ELR (cell line): Measurements from ENCODE around the gene MGAT4B.
"Not testable (repeated sequence)": the region's sequence is repeated elsewhere in the genome, so short reads cannot be mapped to it uniquely, and the experiment has no call there.

Experiments used
- DNase-seq: peaks from one replicate; pipeline ENCODE4 v3.0.0-alpha.2; 2015; ENCODE audit warnings: low read depth

Gene MGAT4B

DNA sequence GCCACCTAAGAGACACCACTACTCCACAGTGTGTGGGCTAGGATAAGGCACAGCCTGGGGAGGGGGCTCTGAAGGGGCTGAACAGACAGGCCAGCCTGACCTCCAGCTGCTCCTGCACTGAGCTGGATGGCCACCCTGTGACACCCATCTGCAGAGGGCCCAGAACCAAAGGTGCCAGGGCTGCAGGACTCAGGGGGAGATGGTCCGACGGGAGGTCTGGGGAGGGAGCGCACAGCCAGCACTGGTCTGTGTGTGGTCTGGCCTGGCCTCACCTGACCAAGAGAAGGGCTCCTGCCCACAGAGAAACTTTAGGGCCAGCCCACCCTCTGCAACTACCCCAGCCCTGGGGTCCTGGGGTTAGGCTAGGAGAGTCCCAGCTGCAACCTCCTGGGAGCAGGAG, 12.1 kb downstream of the MGAT4B start:
- no peak for DNase-seq

DNA sequence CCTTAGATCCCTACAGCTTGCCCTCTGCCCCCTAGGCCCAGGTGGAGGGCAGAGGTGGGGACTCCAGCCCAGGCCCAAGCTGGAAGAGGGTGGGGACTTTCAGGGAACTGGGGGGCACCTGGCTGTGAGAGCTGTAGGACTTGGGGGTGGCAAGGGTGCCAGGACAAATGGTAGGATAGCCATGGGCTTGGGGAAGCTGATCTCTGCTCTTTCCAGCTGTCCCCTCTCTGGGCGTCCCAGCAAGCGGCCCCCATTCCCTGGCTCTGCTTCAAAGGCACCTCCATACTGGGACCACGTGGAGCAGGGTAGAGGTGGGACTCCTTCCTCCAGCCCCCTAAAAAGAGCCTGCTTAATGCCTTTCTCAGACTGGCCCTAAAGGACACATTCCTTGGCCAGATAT, 12.5 kb downstream of the MGAT4B start:
- no peak for DNase-seq

DNA sequence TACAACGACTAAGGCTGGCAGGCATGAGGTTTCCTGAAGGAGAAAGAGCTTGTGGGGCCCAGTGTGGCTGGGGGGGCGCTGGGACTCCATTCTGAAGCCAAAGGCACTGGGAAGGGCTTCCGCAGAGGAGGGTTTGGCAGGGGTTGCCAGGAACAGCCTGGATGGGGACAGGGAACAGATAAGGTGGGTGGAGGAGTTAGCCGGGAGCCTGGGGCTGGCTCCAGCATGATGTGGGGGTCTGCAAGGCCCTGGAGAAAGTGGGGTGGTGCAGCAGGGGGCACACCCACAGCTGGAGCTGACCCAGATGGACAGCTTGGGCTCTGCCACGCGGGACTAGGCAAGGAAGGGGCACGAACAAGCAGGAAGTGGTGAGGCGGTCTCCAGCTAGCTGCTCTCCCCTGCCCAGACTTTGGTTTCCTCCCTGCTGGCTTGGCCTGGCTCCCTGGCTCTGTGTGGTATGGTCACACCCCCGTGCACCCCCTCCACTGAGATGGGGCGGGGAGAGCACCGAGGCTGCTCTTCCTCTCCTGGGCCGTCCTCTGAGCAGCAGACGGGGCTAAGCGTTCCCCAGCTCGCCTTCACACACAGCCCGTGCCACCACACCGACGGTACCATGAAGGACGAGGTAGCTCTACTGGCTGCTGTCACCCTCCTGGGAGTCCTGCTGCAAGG, 13.1 kb downstream of the MGAT4B start, which contains the start of gene LTC4S:
Gene LTC4S (plus strand): TSS at position 519 of the 672 bp plus-strand sequence. CDS start 95 bp downstream, at position 614.
- no peak for DNase-seq

DNA sequence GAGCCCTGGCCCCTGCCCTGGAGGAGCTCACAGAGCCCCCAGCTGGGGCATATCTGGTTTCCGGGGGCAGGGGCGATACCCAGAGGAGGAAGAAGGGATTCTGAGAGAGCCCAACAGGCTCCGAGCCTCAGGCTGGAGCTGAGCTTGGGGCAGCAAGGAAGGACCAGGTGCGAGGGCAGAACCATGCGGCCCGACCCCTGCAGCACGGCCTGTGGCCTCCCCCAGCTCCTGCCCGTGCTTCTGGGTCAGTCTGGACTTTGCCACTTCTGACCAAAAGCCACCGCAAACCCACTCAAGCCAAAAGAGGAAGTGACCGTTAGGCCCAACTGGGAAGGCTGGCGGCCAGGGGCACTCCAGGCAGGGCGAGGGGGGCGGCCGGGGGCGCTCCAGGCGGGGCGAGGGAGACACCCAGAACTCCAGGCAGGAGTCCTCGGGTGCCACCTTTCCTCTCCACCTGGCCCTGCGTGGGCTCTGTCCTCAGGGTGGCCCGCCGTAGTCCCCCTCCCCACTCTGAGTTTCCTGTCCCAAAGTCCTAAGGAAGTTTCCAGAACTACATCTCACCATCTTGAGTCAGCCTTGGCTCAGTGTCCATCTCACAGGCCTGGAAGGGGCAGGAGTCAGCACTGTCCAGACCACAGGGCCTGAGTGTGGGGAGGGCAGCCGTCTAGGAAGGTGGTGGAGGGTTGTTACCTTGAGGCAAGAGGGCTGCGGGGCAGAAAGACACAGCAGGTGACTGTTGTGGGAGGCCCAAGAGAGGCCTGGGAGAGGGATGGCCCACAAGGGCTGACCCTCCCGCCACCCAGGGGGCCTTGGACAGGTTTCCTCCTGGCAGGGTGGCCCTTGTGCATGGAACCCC, 13.8 kb downstream of the MGAT4B start:
- DNase-seq = no peak

DNA sequence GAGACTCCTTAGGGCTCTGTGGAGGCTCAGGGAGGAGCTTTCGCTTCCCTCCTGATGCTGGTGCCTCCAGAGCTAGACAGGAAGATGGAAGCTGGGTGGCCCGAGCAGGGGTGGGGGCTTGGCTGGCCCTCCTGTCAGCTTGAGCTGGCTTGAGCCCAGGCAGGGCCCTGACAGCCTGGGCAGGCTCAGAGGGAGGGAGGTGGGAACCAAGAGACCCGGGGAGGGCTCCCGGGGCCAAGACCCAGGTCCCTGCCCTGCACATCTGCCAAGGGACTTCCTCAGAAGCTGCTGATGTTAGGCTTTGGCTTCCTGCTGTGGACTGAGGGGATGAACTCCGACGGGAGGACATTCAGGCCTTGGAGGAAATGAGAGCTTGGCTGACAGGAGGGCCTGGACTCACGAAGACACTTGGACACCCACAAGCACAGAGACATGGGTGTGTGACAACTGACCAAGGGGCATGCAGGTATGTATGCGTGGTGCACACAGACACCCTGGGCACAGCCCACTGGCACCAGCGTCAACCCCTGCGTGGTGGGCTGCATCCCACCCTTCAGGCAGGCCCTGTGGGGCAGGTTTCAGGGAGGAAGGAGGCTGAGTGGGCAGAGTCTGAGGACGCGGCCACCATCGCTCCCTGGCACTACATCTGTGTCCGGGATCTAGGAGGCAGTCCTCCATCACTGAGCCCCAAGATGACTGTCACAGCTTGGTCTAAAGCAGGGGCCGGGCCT, 14.6 kb downstream of the MGAT4B start:
- no peak for DNase-seq

DNA sequence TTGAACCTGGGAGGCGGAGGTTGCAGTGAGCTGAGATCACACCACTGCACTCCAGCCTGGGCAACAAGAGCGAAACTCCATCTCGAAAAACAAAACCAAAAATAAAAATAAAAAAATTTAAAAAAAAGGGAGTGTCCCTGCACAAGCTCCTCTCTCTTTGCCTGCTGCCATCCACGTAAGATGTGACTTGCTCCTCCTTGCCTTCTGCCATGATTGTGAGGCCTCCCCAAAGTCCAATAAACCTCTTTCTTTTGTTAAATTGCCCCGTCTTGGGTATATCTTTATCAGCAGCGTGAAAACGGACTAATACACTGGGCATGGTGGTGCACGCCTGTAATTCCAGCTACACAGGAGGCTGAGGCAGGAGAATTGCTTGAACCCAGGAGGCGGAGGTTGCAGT, 17.4 kb downstream of the MGAT4B start:
- not testable (repeated sequence) for DNase-seq

DNA sequence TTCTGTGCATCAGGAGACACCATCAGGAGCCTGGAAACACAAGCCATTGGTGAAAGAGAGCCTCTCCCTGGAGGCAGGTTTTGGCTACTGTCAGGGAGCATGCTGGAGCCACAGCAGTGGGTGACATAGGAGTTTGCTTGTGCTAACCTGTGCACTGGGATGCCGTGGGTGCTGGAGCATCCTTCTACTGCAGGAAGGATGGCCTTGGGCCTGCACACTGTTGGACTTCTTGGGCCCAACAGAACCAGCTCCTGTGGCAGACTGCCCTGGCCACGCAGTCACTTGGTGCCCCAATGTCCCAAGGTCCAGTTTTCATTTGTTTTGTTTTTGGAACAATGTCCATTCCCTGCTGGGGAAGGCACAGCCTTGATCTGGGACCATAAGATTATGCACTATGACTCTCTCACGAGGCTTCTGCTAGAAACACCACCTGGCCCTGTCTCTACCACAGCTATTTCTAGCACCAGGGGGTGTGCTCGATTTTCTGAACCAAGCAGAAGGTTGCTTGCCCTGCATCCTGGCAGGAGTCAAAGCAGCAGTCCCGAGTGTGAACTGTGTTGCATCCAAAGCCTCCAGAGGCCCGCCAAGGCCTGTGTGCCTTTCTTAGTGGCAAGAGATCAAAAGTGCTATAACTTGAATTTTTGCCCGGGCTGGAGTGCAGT, 18.3 kb downstream of the MGAT4B start:
- DNase-seq = no peak

DNA sequence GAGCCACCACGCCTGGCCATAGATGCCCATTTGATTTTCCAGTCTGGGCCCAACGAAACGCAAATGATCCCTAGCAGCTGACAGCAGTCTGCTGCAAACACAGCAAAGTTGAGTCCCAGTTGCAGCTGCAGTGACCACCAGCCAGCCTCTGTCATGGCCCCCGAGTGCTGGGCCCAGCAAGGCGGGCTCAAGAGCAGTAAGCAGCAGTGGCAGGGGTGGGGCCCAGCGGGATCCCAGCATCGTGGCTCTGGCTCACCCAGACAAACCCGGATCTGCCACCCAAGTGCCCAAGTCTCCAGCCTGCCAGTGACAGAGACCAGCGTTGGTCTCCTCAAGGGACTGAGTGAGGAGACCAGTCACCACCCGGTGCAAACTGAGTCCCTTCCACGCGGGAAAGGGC, 19.8 kb downstream of the MGAT4B start:
- DNase-seq = no peak

DNA sequence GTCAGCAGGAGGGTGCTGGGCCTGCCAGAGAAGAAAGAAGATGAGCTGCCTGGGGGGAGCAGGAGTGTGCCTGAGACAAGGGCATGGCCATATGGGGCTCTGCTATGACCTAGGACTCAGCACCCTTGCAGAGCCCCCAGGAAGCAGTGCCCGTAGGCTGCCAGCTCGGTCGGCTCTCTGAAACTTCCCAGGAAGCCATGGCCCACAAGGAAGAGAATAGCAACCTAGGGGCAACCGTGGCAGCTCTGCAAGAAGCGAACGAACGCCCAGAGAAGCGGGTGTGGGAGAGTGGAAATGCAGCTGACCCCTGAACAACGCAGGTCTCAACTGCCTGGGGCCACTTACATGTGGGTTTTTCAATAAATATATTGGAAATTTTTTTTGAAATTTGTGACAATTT, 23.5 kb downstream of the MGAT4B start:
- no peak for DNase-seq

DNA sequence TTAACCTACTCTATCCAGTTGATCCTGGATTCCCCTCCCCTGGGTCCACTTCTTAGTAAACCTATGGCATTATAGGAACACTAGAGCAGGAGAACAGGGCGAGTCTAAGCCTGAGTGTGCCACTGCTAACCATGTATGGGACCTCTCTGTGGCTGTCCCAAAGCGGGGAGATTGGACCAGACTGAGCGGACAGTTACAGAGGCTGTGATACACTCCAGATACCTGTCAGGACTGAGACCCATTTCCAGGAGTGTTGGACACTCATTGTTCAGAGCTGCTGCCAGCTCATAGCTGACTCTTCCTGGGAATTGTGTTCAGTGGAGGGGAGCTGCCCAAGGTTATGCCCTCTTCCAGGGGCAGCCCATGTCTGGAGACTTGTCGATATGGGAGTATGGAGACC, 24.8 kb downstream of the MGAT4B start:
- no peak for DNase-seq

DNA sequence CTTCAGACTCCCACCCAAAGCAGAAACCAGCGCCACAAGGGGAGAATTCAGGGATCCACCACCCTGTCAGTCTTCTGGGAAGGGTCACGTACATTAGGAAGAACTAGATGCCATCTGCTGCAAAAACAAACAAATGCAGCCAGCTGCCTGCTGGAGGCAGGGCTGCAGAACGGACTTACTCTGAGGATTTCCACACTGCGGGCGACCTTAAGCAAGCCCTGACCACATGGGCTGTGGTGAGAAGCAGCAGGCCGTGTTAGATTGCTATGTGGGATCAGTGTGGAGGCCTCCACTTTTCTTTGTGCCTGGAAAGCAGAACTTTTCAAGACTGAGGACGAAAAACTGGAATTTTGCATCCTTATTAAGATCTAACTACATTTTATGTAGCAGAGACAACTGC, 26.3 kb downstream of the MGAT4B start:
- no peak for DNase-seq

DNA sequence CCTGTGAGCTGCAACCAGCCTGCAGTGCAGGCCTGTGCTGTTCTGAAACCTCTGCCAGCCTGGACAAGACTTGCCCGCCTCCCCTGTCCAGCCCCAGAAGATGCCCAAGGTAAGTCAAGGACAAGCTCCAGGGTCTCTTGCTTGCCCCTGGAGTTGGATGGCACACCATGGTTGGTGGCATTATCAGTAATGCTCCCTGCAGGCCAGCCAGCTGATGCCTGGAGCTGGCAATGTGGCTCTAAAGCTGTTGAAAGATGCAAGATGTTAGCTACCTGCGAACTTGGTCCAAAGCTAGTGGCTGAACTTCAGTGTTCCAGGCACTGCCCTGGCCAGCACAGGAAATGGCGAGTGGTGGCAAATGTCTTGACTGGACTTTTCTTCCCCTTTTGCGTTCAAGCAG, 26.8 kb downstream of the MGAT4B start:
- no peak for DNase-seq

DNA sequence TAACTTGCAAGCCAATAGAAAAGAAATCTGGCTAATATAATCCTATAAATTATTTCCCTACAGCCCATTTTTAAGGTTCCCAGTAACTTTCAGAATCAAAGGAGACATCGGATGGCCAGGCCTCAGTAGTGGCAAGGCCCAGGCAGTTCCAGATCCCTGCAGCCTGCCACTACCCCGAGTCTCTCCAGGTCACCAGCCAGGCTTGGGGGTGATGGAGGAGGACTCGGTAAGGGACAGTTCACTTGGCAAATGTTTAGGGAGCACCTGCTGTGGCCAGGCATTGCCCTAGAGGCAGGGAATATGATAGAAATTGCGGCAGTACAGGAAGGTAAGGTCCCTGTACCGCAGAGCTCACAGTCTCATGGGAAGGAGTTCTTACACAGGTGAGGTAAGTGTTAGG, 28.1 kb downstream of the MGAT4B start:
- no peak for DNase-seq

DNA sequence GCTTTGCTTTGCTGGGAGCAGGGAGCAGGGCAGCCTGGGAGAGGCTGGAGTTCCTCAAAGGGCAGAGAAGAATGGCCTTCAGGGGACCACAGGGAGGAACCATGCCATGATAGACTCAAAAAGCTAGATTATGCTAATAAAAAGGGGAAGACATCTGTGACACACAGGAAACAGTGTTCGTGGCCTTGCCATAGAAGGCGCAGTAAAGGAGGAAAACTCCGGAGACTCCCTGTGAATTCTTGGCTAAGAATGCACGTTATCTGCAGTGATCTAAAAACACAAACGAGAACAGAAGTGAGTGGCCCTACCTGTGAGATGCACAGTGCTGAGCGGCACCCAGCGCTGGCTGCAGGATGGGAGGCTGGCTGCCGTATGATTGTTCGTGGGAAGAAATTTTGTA, 28.8 kb downstream of the MGAT4B start:
- no peak for DNase-seq

DNA sequence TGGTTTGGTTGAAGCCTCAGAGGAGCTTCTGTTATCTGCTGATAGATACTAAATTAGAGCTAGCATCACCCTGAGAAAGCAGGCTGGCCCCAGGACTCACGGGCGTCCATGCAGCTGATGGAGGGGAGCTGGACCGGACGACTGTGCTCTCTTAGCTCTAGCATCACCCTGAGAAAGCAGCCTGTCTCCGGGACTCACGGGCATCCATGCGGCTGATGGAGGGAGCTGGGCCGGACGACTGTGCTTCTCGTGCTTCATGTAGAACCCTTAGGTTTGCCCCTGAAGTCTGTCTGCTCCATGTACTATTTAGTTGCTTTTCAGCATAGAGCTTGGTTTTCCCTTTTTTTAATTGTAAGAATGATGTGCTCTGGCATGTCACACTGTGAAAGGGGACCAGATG, 29.2 kb downstream of the MGAT4B start:
- DNase-seq = no peak

DNA sequence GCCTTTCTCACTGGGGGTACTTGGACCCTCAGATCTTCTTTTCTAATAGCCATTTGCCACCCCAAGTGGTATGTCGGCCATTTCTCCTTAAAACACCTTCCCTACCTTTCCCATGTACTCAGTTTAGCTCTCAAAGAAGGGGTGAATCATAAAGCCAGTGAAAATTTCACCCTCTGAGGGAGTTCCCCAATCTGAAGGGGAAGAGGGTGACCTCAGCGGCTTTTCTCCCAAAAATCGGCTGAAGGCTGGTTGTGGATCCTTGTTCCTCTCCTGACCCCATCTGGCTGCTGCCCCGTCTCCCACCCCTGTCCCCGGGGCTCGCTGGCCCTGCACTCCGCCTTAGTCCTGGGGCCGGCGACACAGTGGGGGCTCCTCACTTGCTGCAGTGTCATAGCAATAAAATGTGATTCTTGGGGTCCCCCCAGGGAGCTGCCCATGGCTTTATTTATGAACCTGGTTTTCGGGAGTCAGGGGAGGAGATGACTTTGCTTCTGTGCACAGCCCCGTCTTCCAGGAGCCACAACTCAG, 30.2 kb downstream of the MGAT4B start:
- DNase-seq = no peak

DNA sequence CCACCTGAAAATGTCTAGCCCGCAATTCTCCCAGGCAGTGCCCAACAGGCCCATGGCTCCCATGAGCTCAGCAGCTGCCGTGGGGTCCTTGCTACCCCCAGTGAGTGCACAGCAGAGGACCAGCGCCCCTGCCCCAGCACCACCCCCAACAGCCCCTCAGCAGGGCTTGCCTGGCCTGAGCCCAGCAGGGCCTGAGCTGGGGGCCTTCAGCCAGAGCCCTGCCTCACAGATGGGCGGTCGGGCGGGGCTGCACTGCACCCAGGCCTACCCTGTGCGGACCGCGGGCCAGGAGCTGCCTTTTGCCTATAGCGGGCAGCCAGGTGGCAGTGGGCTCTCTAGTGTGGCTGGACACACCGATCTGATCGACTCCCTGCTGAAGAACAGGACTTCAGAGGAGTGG, 32.2 kb downstream of the MGAT4B start:
- DNase-seq = no peak

DNA sequence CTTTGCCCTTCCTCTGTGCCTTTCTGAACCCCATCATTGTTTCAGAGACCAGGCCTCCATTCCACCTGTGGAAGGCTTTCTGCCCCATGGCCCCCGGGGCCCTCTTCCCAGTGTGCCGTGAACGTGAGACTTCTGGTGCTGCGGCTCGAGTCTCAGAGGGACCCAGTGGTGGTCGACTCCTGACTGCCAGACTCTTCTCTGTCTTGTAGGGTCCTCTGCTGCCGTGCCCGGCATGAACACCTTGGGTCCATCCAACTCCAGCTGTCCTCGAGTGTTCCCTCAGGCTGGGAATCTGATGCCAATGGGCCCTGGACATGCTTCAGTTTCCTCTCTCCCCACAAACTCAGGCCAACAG, 33.0 kb downstream of the MGAT4B start:
- no peak for DNase-seq

DNA sequence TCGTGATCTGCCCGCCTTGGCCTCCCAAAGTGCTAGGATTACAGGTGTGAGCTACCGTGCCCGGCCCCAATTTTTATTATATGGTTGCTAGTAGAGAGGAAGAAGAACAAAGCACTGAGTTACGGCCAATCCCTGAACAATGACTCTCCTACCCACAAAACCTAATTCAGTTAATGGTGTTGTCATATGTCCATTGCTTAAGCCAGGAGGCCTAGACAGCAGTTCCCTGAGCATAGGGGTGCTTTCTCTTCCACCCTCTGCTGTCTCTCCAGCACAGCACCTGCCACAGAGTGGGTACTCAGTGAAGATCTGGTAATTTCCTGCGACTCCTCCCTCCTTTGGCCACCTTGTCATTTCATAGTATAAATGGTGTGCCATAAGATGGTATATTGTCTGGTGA, 34.3 kb downstream of the MGAT4B start:
- no peak for DNase-seq

DNA sequence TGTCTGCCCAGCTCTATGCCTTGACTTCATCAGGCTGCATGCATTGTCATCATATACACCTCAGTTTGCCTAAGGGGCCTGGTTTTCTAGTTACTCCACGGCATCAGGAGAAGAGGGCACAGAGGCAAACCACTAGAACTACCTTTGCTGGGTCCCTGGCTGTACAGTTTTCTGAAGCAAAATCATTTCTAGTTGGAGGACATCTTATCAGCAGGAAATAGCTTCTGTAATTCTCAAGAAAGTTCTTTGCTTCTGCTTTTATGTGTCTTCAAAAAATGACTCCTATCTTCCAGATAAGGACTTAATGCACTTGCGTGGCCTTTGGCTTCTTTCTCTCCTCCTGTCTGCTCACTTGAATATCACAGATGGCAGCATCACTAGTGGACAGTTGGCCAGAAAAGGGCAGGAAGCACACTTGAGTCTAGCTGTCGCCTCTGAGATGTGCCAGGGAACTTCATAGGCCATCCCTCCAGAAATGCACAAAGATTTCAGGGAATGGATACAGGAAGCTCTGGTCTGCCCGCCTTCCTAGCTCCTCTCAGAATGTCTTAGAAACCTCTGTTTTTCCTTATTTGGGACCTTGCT, 35.3 kb downstream of the MGAT4B start:
- DNase-seq = no peak

DNA sequence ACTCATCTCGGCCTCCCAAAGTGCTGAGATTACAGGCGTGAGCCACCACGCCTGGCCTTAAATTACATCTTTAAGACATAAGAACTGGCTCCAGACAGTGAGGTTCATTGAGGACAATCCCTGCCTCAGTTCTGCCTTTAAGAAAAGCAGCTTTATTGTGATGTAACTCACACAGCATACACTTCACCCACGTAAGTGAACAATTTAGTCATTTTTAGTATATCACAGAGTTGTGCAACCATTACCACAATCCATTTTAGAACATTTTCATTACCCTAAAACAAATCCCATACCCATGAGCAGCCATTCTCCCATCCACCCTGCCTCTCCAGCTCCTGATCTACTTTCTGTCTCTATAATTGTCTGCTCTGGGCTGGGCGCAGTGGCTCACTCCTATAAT, 36.9 kb downstream of the MGAT4B start:
- DNase-seq = no peak

DNA sequence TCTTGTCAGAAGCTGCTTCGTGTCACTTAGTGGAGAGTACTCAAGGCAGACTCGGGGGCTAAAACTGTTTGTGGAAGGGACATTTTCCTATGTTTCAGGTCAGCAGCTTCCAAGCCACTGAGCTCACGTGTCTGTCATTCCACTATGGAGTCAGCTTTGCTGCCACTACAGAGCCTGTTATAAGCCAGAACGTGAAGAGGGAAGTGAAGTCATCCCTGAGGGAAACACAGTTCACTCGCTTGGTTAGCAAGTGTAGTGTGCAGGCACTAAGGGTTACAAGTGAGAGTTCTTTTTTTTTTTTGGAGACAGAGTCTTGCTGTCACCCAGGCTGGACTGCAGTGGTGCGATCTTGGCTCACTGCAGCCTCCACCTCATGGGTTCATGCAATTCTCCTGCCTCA, 37.4 kb downstream of the MGAT4B start:
- DNase-seq = no peak
